HUES6 (cell line): ENCODE results near the gene ENTR1.

ENCODE experiments used
- H3K27ac ChIP-seq: 2 replicates; pipeline ENCODE4 v1.7.0; 2013; ENCODE audit warnings: low read depth, mild to moderate bottlenecking, low read length, inconsistent platforms
- H3K27me3 ChIP-seq: 2 replicates; pipeline ENCODE4 v1.6.1; 2013; ENCODE audit warnings: low read length; ENCODE audit not compliant: control insufficient read depth, insufficient read depth
- H3K36me3 ChIP-seq: 2 replicates; pipeline ENCODE4 v1.6.1; 2013; ENCODE audit warnings: low read length; ENCODE audit not compliant: control insufficient read depth, insufficient read depth
- H3K4me1 ChIP-seq: 2 replicates; pipeline ENCODE4 v1.6.1; 2013; ENCODE audit warnings: low read length; ENCODE audit not compliant: control insufficient read depth, insufficient read depth
- H3K4me3 ChIP-seq: 2 replicates; pipeline ENCODE4 v1.5.1; 2013; ENCODE audit warnings: low read depth, low read length
- H3K9ac ChIP-seq: one replicate; pipeline ENCODE4 v1.6.1; 2013; ENCODE audit warnings: mild to moderate bottlenecking, low read length
- H3K9me3 ChIP-seq: 2 replicates; pipeline ENCODE4 v1.6.1; 2013; ENCODE audit warnings: low read depth, low read length; ENCODE audit not compliant: control insufficient read depth, insufficient read depth

ENTR1 gene

DNA sequence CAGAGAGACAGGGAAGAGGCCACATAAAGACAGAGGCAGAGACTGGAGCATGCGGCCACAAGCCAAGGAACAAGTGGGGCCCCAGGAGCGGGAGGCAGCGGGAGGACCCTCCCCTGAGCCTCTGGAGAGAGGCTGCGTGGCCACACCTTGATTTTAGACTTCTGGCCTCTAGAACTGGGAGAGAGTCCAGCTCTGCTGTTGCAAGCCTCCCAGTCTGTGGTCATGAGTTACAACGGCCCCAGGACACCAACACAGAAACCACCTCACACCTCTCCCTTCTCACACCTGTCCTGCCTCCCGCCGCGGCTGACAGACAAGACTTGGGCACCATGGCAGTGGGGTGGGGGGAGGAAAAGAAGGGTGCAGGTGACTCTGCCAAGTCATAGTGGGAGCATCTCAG, 27.0 kb upstream of the ENTR1 start:
- H3K9ac ChIP-seq, result peak overlapping the region; percentile 17
- H3K4me3 ChIP-seq, result peak overlapping the region; percentile 80
- H3K4me1 ChIP-seq, result peaks cover 7% of the 10 kb centered on the region; the same call in 1 of the 2 replicates
- H3K36me3 ChIP-seq, result peaks cover 46% of the 10 kb centered on the region
- H3K9me3 ChIP-seq, result no peaks in the 10 kb centered on the region
- H3K27ac ChIP-seq, result no peak overlapping the region
- H3K27me3 ChIP-seq, result no peaks in the 10 kb centered on the region

DNA sequence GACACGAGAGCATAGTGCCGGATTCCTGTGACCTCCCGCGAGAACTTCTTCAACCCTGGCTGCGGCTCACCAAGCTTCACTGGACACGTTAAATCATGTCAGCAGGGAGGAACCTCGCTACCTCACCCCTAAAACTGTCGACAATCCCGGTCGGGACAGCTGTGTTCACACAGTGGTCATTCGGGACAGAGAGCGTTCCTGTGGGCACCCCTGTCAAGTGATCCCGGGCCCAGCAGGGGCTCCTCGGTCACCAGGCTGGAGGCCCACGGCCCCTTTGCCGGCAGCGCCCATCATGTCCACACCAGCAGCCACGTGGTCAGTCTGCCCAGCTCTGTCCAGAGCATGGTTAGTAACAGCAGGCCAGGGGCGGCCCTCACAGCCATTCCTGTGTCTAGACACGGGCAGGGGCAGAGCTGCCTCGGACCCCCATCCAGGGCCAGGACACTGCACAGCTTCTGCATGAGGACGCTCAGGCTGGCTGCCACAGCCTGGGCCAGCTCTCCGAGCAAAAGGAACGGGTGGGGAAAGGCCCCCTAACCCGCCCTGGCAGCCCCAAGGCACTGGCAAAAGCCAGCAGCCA, 25.7 kb upstream of the ENTR1 start:
- Histone ChIP-seq H3K4me3 (no peak overlapping the region), H3K4me1 (peaks cover 7% of the 10 kb centered on the region; the same call in 1 of the 2 replicates), H3K27me3 (no peaks in the 10 kb centered on the region), H3K27ac (no peak overlapping the region), H3K36me3 (peaks cover 39% of the 10 kb centered on the region), H3K9ac (no peak overlapping the region), H3K9me3 (no peaks in the 10 kb centered on the region)

DNA sequence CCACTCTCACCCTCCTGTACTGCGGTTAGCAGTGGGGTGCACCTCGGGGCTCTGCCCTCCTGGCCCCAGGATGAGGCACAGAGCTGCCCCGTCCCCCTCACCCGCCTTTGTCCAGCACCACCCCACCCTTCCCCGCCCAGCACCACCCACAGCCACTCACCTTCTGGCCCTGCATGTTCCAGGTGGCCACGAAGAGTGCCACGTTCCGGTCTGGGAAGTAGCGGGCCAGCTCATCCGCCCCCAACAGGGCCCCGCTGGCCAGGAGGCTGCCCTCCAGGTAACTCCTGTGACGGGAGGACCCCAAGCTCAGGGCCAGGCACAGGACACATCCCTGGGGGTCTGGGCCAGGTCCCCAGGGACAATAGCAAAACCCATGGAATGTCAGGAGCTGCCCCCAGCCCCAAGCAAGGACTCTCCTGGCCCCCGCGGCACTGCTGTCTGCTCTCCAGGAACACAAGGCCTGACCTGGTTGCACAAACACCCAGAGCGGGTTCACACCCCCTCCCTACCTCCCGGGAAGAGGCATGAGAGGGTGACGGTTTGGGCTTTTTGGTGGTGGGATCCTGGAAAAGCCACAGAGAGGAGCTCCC, 24.3 kb upstream of the ENTR1 start:
- H3K27ac ChIP-seq, result no peak overlapping the region
- H3K9me3 ChIP-seq, result no peaks in the 10 kb centered on the region
- H3K27me3 ChIP-seq, result no peaks in the 10 kb centered on the region
- H3K36me3 ChIP-seq, result peaks cover 41% of the 10 kb centered on the region
- H3K4me3 ChIP-seq, result no peak overlapping the region
- peaks cover 7% of the 10 kb centered on the region; the same call in 1 of the 2 replicates for H3K4me1 ChIP-seq
- H3K9ac ChIP-seq, result no peak overlapping the region

GRCh38 chr9:136433849-136434579, 23.6 kb upstream of the ENTR1 start:
- no peak overlapping the region for H3K4me3 ChIP-seq
- H3K27ac ChIP-seq, result no peak overlapping the region
- H3K9me3 ChIP-seq, result no peaks in the 10 kb centered on the region
- H3K9ac ChIP-seq, result no peak overlapping the region
- peaks cover 7% of the 10 kb centered on the region; the same call in 1 of the 2 replicates for H3K4me1 ChIP-seq
- H3K27me3 ChIP-seq, result no peaks in the 10 kb centered on the region
- H3K36me3 ChIP-seq, result peaks cover 46% of the 10 kb centered on the region

GRCh38 chr9:136433043-136433715, 22.8 kb upstream of the ENTR1 start:
- H3K9ac ChIP-seq, result no peak overlapping the region
- H3K4me3 ChIP-seq, result no peak overlapping the region
- H3K27ac ChIP-seq, result no peak overlapping the region
- peaks cover 51% of the 10 kb centered on the region for H3K36me3 ChIP-seq
- H3K9me3 ChIP-seq, result no peaks in the 10 kb centered on the region
- H3K4me1 ChIP-seq, result peaks cover 7% of the 10 kb centered on the region; the same call in 1 of the 2 replicates
- no peaks in the 10 kb centered on the region for H3K27me3 ChIP-seq

- no peak overlapping the region for H3K4me3 ChIP-seq
- H3K9me3 ChIP-seq, result no peaks in the 10 kb centered on the region
- no peak overlapping the region for H3K27ac ChIP-seq
- no peaks in the 10 kb centered on the region for H3K27me3 ChIP-seq
- H3K9ac ChIP-seq, result no peak overlapping the region
- peaks cover 51% of the 10 kb centered on the region for H3K36me3 ChIP-seq
- peaks cover 4% of the 10 kb centered on the region; the same call in 1 of the 2 replicates for H3K4me1 ChIP-seq
Observed at GRCh38 chr9:136432591-136432990, 22.2 kb upstream of the ENTR1 start.

DNA sequence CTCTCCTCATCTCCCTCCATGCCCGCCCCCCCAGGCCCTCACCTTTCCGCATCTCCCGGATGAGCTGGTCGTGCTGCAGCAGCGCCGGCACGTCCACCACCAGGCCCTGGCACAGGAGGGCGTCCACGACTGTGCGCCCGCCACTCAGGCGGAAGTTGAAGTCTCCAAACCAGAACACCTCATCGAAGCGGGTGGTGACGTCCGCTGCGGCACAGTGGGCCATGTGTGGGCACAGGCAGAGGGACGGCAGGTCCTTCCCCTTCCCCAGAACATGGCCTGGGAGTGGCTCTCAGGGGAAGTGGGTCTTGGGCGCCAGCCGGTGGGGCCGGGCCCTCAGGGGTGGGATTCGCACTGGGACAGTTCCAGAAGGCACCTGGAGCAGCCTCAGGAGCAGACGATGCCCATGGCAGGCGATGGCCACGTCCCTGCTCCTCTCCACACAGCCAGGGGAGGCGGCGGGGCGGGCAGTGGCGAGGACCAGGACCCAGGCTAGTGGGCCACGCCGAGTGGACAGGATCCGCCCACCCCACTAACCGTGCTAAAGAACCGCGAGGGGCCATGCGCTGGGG, 21.5 kb upstream of the ENTR1 start:
- no peak overlapping the region for H3K27ac ChIP-seq
- peaks cover 53% of the 10 kb centered on the region for H3K36me3 ChIP-seq
- no peak overlapping the region for H3K4me3 ChIP-seq
- H3K4me1 ChIP-seq, result no peaks in the 10 kb centered on the region
- no peaks in the 10 kb centered on the region for H3K27me3 ChIP-seq
- H3K9me3 ChIP-seq, result no peaks in the 10 kb centered on the region
- no peak overlapping the region for H3K9ac ChIP-seq

- Histone ChIP-seq H3K9me3 (no peaks in the 10 kb centered on the region), H3K36me3 (peaks cover 45% of the 10 kb centered on the region), H3K4me1 (no peaks in the 10 kb centered on the region), H3K27ac (no peak overlapping the region), H3K27me3 (no peaks in the 10 kb centered on the region), H3K4me3 (no peak overlapping the region), H3K9ac (no peak overlapping the region)
Observed at GRCh38 chr9:136430588-136431234, 20.3 kb upstream of the ENTR1 start.

GRCh38 chr9:136429683-136430491, 19.5 kb upstream of the ENTR1 start:
- peaks cover 42% of the 10 kb centered on the region for H3K36me3 ChIP-seq
- no peaks in the 10 kb centered on the region for H3K9me3 ChIP-seq
- no peak overlapping the region for H3K27ac ChIP-seq
- no peaks in the 10 kb centered on the region for H3K4me1 ChIP-seq
- no peak overlapping the region for H3K9ac ChIP-seq
- no peaks in the 10 kb centered on the region for H3K27me3 ChIP-seq
- H3K4me3 ChIP-seq, result no peak overlapping the region

GRCh38 chr9:136429075-136429628, 18.7 kb upstream of the ENTR1 start:
- no peak overlapping the region for H3K27ac ChIP-seq
- no peak overlapping the region for H3K4me3 ChIP-seq
- no peaks in the 10 kb centered on the region for H3K27me3 ChIP-seq
- H3K9me3 ChIP-seq, result no peaks in the 10 kb centered on the region
- no peak overlapping the region for H3K9ac ChIP-seq
- H3K36me3 ChIP-seq, result peaks cover 47% of the 10 kb centered on the region
- H3K4me1 ChIP-seq, result no peaks in the 10 kb centered on the region
